GM12865 (cell line): ENCODE measurements around the gene HAGH.

ENCODE experiments used
- DNase-seq: peaks from one replicate; pipeline ENCODE4 v3.0.0; 2010; ENCODE audit warnings: low read depth
- H3K4me3 ChIP-seq: 2 replicates; pipeline ENCODE4 v1.5.1; 2011; ENCODE audit warnings: mild to moderate bottlenecking, low read depth, low read length, control low read depth
- TF ChIP-seq, protein P1 (sequence below): IDR thresholded peaks from 2 replicates; pipeline ENCODE4 v1.5.1; 2011; ENCODE audit warnings: low read length, control low read depth, low read depth, inconsistent platforms; ENCODE audit not compliant: insufficient read depth; ENCODE audit errors: missing control alignments

Gene HAGH

DNA sequence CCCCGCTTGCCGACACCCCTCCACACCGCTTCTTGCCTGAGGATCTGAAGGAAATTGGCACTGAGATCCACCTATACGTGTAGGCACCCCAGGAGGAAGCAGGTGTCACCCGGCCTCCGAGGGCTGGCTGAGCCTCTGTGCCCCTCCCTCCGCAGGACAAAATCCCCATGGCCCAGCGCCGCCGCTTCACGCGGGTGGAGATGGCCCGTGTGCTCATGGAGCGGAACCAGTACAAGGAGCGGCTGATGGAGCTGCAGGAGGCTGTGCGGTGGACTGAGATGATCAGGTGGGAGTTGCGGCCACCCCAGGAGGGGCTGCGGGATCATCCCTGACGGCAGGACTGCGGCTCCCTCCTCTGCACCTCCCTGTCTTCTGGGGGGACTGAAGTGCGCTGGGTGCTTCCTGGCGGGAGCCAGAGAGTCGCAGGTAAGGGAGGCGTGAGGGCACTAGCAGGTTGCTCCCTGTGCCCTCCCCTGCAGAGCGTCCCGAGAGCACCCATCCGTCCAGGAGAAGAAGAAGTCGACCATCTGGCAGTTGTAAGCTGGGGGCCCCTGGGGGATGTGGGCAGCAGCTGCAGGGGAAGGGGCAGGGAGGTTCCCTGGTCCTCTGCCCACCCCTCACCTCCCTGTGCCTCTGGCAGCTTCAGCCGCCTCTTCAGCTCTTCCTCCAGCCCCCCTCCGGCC is 64.3 kb downstream of the HAGH start:
- TF ChIP-seq, protein P1, sequence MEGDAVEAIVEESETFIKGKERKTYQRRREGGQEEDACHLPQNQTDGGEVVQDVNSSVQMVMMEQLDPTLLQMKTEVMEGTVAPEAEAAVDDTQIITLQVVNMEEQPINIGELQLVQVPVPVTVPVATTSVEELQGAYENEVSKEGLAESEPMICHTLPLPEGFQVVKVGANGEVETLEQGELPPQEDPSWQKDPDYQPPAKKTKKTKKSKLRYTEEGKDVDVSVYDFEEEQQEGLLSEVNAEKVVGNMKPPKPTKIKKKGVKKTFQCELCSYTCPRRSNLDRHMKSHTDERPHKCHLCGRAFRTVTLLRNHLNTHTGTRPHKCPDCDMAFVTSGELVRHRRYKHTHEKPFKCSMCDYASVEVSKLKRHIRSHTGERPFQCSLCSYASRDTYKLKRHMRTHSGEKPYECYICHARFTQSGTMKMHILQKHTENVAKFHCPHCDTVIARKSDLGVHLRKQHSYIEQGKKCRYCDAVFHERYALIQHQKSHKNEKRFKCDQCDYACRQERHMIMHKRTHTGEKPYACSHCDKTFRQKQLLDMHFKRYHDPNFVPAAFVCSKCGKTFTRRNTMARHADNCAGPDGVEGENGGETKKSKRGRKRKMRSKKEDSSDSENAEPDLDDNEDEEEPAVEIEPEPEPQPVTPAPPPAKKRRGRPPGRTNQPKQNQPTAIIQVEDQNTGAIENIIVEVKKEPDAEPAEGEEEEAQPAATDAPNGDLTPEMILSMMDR = no peak
- no peak overlapping the region for H3K4me3 ChIP-seq
- DNase-seq = no peak

DNA sequence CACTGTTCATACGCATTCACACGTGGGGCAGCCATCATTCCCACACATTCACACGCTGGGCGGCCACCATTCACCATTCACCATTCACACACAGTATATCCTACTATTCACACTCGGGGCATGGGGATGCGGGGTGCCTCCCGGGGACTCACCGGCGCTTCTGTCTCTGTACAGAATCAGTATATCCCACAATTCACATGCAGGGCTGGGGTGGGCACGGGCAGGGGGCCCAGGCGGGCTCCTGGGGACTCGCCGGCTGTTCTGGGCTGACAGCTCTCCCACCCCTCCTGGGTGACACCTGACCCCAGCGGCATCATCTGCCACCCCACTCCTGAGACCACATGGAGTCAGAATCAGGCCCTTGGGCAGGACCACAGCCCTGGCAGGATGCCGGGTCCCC is 64.9 kb downstream of the HAGH start:
- DNase-seq = no peak
- TF ChIP-seq, protein P1 = no peak
- H3K4me3 ChIP-seq = no peak overlapping the region

DNA sequence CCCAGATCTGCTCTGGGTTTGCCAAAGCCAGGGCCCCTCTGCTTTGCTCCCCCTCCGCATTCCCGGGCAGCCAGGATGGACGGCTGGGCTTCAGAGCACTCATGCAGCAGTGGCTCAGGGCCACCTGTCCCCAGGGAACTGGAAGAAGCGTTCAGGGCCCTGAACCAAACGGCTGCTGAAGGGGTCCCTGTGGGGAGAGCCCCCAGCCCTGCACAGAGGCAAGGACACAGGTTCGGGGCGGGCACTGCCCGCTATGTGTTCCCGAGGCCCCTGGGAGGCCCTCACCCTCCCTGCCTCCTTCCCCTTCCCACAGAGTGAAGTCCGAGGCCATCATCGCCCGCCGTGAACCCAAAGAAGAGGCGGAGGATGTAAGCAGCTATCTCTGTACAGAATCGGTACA is 65.7 kb downstream of the HAGH start:
- no peak overlapping the region for H3K4me3 ChIP-seq
- no peak for DNase-seq
- TF ChIP-seq, protein P1 = no peak

GRCh38 chr16:1759511-1759910 is 67.1 kb downstream of the HAGH start:
- H3K4me3 ChIP-seq = no peak overlapping the region
- no peak for DNase-seq
- TF ChIP-seq, protein P1 = no peak

DNA sequence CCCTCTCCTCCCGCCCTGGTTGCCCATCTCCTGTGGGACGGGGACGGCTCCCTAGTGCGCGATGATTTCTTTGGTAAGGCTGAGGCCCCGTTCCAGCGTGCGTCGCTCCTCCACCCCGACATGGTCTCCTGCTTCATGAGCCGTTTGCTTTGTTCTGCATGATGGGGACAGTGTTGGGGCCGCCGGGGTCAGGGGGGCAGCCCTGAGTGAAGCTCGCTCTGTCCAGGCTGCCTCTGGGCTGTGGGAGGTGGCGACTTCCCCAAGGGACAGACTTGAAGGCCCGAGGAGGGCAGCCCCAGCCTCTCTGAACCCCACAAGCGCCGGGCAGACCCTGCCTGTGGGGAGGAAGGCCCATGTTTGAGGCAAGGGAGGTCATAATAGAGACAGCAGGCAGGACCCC is 67.7 kb downstream of the HAGH start:
- DNase-seq = no peak
- TF ChIP-seq, protein P1 = no peak
- no peak overlapping the region for H3K4me3 ChIP-seq

DNA sequence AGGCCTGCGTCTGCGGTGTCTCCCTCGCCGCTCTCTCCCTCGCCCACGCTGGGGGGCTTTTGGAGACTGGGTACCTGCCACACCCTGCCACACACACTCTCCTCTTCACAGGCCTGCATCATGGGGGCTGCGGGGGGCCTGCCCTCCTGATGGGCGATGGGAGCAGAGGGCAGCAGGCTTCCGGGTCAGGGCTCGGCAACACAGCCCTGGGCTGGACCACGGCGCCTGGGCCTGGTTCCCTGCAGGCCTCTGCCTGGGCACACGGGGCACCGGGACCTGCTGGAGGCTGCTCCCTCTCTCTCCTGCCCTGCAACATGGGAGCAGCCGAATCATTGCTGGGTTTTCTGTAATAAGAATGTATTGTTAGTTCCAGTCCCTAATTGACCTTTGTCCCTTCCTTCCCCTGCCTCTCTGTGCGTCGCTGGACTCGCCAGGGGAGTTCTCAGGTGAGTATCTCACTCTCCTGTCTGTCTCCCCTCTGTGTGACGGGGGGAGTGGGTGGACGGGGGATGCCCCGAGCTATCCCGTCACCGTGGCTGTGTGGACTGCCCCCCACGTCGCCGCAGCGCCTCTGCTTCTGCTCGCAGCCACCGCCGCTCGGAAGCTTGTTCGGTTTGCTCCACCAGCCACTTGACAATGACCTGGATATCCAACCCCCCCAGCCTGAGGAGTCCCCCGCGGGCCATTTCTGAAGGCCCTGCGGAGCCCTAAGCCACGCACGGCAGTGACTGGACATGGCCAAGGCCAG is 68.7 kb downstream of the HAGH start:
- TF ChIP-seq, protein P1 = no peak
- H3K4me3 ChIP-seq = no peak overlapping the region

More for the DNA sequence above, 68.7 kb downstream of the HAGH start:
- DNase-seq = no peak
